Trophoblast cell (in vitro differentiated cells and primary cell): ENCODE results near the gene GTF3C5.

Source experiments
- DNase-seq, 2 donors: peaks; one replicate each; pipeline ENCODE4 v3.0.0-alpha.2; 2016
- H2AFZ ChIP-seq: 2 replicates; pipeline ENCODE4 v1.6.1; 2013; ENCODE audit warnings: low read length, moderate library complexity, mild to moderate bottlenecking; ENCODE audit not compliant: insufficient read depth, poor library complexity
- H2AK5ac ChIP-seq: 2 replicates; pipeline ENCODE4 v1.6.1; 2013; ENCODE audit warnings: mild to moderate bottlenecking, low read length
- H2BK120ac ChIP-seq: 2 replicates; pipeline ENCODE4 v1.6.1; 2013; ENCODE audit warnings: low read length, mild to moderate bottlenecking, moderate library complexity; ENCODE audit not compliant: insufficient read depth, poor library complexity
- H2BK12ac ChIP-seq: 2 replicates; pipeline ENCODE4 v1.6.1; 2013; ENCODE audit warnings: mild to moderate bottlenecking, low read length, moderate library complexity
- H2BK5ac ChIP-seq: 2 replicates; pipeline ENCODE4 v1.6.1; 2013; ENCODE audit warnings: low read length, low read depth, moderate library complexity, mild to moderate bottlenecking; ENCODE audit not compliant: poor library complexity
- H3K14ac ChIP-seq: 2 replicates; pipeline ENCODE4 v1.6.1; 2013; ENCODE audit warnings: mild to moderate bottlenecking, low read length
- H3K18ac ChIP-seq: 2 replicates; pipeline ENCODE4 v1.6.1; 2013; ENCODE audit warnings: mild to moderate bottlenecking, low read length
- H3K23ac ChIP-seq: 2 replicates; pipeline ENCODE4 v1.6.1; 2013; ENCODE audit warnings: low read length
- H3K27ac ChIP-seq: 2 replicates; pipeline ENCODE4 v1.5.1; 2013; ENCODE audit warnings: low read depth, mild to moderate bottlenecking, inconsistent platforms, low read length, moderate library complexity
- H3K27me3 ChIP-seq: 2 replicates; pipeline ENCODE4 v1.6.1; 2013; ENCODE audit warnings: inconsistent platforms, mild to moderate bottlenecking, low read length, moderate library complexity; ENCODE audit not compliant: insufficient read depth
- H3K36me3 ChIP-seq, 2 experiments: 1 replicate in 1 of 2; 2 replicates in 1 of 2; pipeline ENCODE4 v1.6.1; 2013; ENCODE audit warnings: low read length in 2 of 2, mild to moderate bottlenecking in 2 of 2, moderate library complexity in 1 of 2; ENCODE audit not compliant: insufficient read depth in 2 of 2, control insufficient read depth in 1 of 2
- H3K4ac ChIP-seq: 2 replicates; pipeline ENCODE4 v1.6.1; 2013; ENCODE audit warnings: low read depth, mild to moderate bottlenecking, low read length, moderate library complexity
- H3K4me1 ChIP-seq, 2 experiments: 1 replicate in 1 of 2; 2 replicates in 1 of 2; pipeline ENCODE4 v1.6.1; 2013; ENCODE audit warnings: low read length in 2 of 2, mild to moderate bottlenecking in 2 of 2, moderate library complexity in 1 of 2; ENCODE audit not compliant: insufficient read depth in 2 of 2, control insufficient read depth in 1 of 2
- H3K4me2 ChIP-seq: 2 replicates; pipeline ENCODE4 v1.6.1; 2013; ENCODE audit warnings: inconsistent platforms, mild to moderate bottlenecking, low read length, moderate library complexity
- H3K4me3 ChIP-seq: 2 replicates; pipeline ENCODE4 v1.5.1; 2013; ENCODE audit warnings: mild to moderate bottlenecking, low read depth, low read length, inconsistent platforms
- H3K79me1 ChIP-seq: one replicate; pipeline ENCODE4 v1.6.1; 2013; ENCODE audit warnings: low read length
- H3K79me2 ChIP-seq: 2 replicates; pipeline ENCODE4 v1.6.1; 2013; ENCODE audit warnings: low read length, mild to moderate bottlenecking; ENCODE audit not compliant: control insufficient read depth, insufficient read depth, poor library complexity
- H3K9ac ChIP-seq: 2 replicates; pipeline ENCODE4 v1.6.1; 2013; ENCODE audit warnings: mild to moderate bottlenecking, low read length
- H3K9me3 ChIP-seq: 2 replicates; pipeline ENCODE4 v1.6.1; 2013; ENCODE audit warnings: low read depth, mild to moderate bottlenecking, control low read depth, inconsistent platforms, low read length; ENCODE audit not compliant: insufficient read depth
- H4K12ac ChIP-seq: 2 replicates; pipeline ENCODE4 v1.6.1; 2013; ENCODE audit warnings: low read depth, mild to moderate bottlenecking, low read length, moderate library complexity
- H4K8ac ChIP-seq: 2 replicates; pipeline ENCODE4 v1.6.1; 2013; ENCODE audit warnings: low read depth, mild to moderate bottlenecking, low read length, moderate library complexity
- H4K91ac ChIP-seq: one replicate; pipeline ENCODE4 v1.6.1; 2013; ENCODE audit warnings: low read depth, mild to moderate bottlenecking, low read length, moderate library complexity
- WGBS: extraction: QIAGEN DNeasy Blood & Tissue Kit; methylation state at CpG from one replicate; pipeline ENCODE4 v1.1.7; 2013; ENCODE audit warnings: missing lambda C conversion rate; ENCODE audit not compliant: insufficient read length, insufficient coverage; ENCODE audit errors: extremely low coverage; 5-methylcytosine and 5-hydroxymethylcytosine counted together

Gene GTF3C5

GRCh38 chr9:133098871-133099270 is 68.1 kb downstream of the GTF3C5 start:
- Histone ChIP-seq H3K9me3 (peaks cover 7% of the 10 kb centered on the region), H2AFZ (no peak overlapping the region), H2BK120ac (no peak overlapping the region), H2BK5ac (no peak overlapping the region), H4K91ac (no peak overlapping the region), H3K23ac (no peak overlapping the region), H3K36me3 (peaks cover 58 to 62% of the 10 kb centered on the region in 2 experiments), H3K4me1 (no peaks in the 10 kb centered on the region), H3K14ac (no peak overlapping the region), H2BK12ac (no peak overlapping the region), H3K79me2 (no peaks in the 10 kb centered on the region), H4K12ac (no peak overlapping the region), H3K79me1 (no peaks in the 10 kb centered on the region), H3K27me3 (no peaks in the 10 kb centered on the region), H3K18ac (no peak overlapping the region), H3K27ac (no peak overlapping the region), H3K4ac (no peak overlapping the region), H3K4me2 (no peak overlapping the region), H3K9ac (no peak overlapping the region), H2AK5ac (no peak overlapping the region), H3K4me3 (no peak overlapping the region), H4K8ac (no peak overlapping the region)
- no CpG with 5 or more reads among the region's 5 CpGs for WGBS
- no peak for DNase-seq

GRCh38 chr9:133099726-133100505 is 69.1 kb downstream of the GTF3C5 start:
- Histone ChIP-seq H2BK120ac (no peak overlapping the region), H4K8ac (no peak overlapping the region), H2BK12ac (no peak overlapping the region), H3K4ac (no peak overlapping the region), H2BK5ac (no peak overlapping the region), H3K18ac (no peak overlapping the region), H2AK5ac (no peak overlapping the region), H3K23ac (no peak overlapping the region), H3K79me2 (no peaks in the 10 kb centered on the region), H3K4me1 (no peaks in the 10 kb centered on the region), H4K12ac (no peak overlapping the region), H3K4me3 (no peak overlapping the region), H3K9me3 (peaks cover 7% of the 10 kb centered on the region), H3K14ac (no peak overlapping the region), H3K36me3 (peaks cover 66 to 68% of the 10 kb centered on the region in 2 experiments), H3K27me3 (no peaks in the 10 kb centered on the region), H4K91ac (no peak overlapping the region), H3K79me1 (no peaks in the 10 kb centered on the region), H2AFZ (no peak overlapping the region), H3K27ac (no peak overlapping the region), H3K4me2 (no peak overlapping the region), H3K9ac (no peak overlapping the region)
- no peak for DNase-seq
- no CpG with 5 or more reads among the region's 12 CpGs for WGBS

GRCh38 chr9:133100506-133101355 is 69.9 kb downstream of the GTF3C5 start:
- no peak overlapping the region for H2BK5ac ChIP-seq
- H2BK12ac ChIP-seq = no peak overlapping the region
- WGBS = no CpG with 5 or more reads among the region's 13 CpGs
- peaks cover 7% of the 10 kb centered on the region for H3K9me3 ChIP-seq
- H4K12ac ChIP-seq = no peak overlapping the region
- H3K79me1 ChIP-seq = no peaks in the 10 kb centered on the region
- no peak overlapping the region for H2BK120ac ChIP-seq
- H4K91ac ChIP-seq = no peak overlapping the region
- H3K9ac ChIP-seq = no peak overlapping the region
- H3K4me1 ChIP-seq = no peaks in the 10 kb centered on the region
- no peak overlapping the region for H3K4me3 ChIP-seq
- H4K8ac ChIP-seq = no peak overlapping the region
- no peak overlapping the region for H3K23ac ChIP-seq
- H2AK5ac ChIP-seq = no peak overlapping the region
- H3K4ac ChIP-seq = no peak overlapping the region
- no peak overlapping the region for H3K14ac ChIP-seq
- no peaks in the 10 kb centered on the region for H3K79me2 ChIP-seq
- H3K18ac ChIP-seq = no peak overlapping the region
- H3K36me3 ChIP-seq = peaks cover 72 to 74% of the 10 kb centered on the region in 2 experiments
- DNase-seq = no peak
- no peaks in the 10 kb centered on the region for H3K27me3 ChIP-seq
- no peak overlapping the region for H3K4me2 ChIP-seq
- H2AFZ ChIP-seq = no peak overlapping the region
- no peak overlapping the region for H3K27ac ChIP-seq

- Histone ChIP-seq H2BK120ac (no peak overlapping the region), H3K18ac (no peak overlapping the region), H3K79me1 (no peaks in the 10 kb centered on the region), H2BK12ac (no peak overlapping the region), H3K4me1 (no peaks in the 10 kb centered on the region), H3K9me3 (peaks cover 7% of the 10 kb centered on the region), H4K8ac (no peak overlapping the region), H3K79me2 (no peaks in the 10 kb centered on the region), H3K14ac (no peak overlapping the region), H3K4me3 (no peak overlapping the region), H3K4me2 (no peak overlapping the region), H3K9ac (no peak overlapping the region), H3K27me3 (no peaks in the 10 kb centered on the region), H3K23ac (no peak overlapping the region), H2AFZ (no peak overlapping the region), H2AK5ac (no peak overlapping the region), H4K91ac (no peak overlapping the region), H3K4ac (no peak overlapping the region), H2BK5ac (no peak overlapping the region), H3K27ac (no peak overlapping the region), H3K36me3 (peaks cover 79 to 81% of the 10 kb centered on the region in 2 experiments), H4K12ac (no peak overlapping the region)
- DNase-seq = no peak
- WGBS = no CpG with 5 or more reads among the region's 32 CpGs
These were observed 70.8 kb downstream of the GTF3C5 start for GRCh38 chr9:133101356-133102189.
